K562 (cell line): Measurements from ENCODE around the gene POU3F3. TPM values are rescaled to one million over a fixed set of nuclear protein-coding genes. Genes with fewer than 3 reads are reported as not detected.

Experiments used
- ATAC-seq: fragments of 200-7000 bp; cut with Tn5 transposase; 3 replicates; pipeline ENCODE4 v1.9.1; 2020; ENCODE audit warnings: moderate library complexity
- BruUV-seq: library from RNA; stranded (reverse); fragments of 400-500 nt; replicated peaks from 2 replicates; lab custom pipeline; 2021; lab: Mats Ljungman, UMichigan
- CTCF ChIA-PET: fragments of 300-600 bp; formaldehyde crosslinking; extraction: SDS; loops from one replicate; lab custom pipeline; 2021; ENCODE audit warnings: low intra/inter-chr PET ratio; lab: Yijun Ruan, JAX
- POLR2A ChIA-PET: fragments of 300-600, 350-650 bp; sonication (Branson Sonifier 250); formaldehyde crosslinking; extraction: SDS; loops from one replicate; lab custom pipeline; 2021; ENCODE audit warnings: antibody characterized with exemption, inconsistent platforms; lab: Yijun Ruan, JAX
- DNase-seq, 4 experiments: peaks; one replicate each; pipeline versions ENCODE4 v3.0.0 to v3.0.0-alpha.2; 2011 to 2018; ENCODE audit warnings: low spot score in 3 of 4, mixed read lengths in 3 of 4; ENCODE audit errors: extremely low read depth in 1 of 4
- FAIRE-seq: peaks from 2 replicates; lab custom pipeline; 2011; peaks lifted over from hg19 to GRCh38; lab: Jason Lieb, UNC
- H2AFZ ChIP-seq: 2 replicates; pipeline ENCODE4 v1.6.0; 2011; ENCODE audit warnings: low read depth, low read length, control low read depth, inconsistent platforms
- H3K27ac ChIP-seq: fragments of 200-600 bp; 3 replicates; pipeline ENCODE4 v1.8.0; 2011; ENCODE audit warnings: low read depth, mild to moderate bottlenecking, control low read depth, inconsistent platforms, low read length, moderate library complexity, mixed read lengths; ENCODE audit errors: extremely low read depth
- H3K27me3 ChIP-seq, 2 experiments: fragments of 300-600 bp in 1 of 2; 2 replicates in 1 of 2; 3 replicates in 1 of 2; pipeline versions ENCODE4 v1.6.0 to v1.8.0; 2011; ENCODE audit warnings: inconsistent platforms in 2 of 2, low read length in 2 of 2, mild to moderate bottlenecking in 1 of 2, mixed read lengths in 1 of 2, moderate library complexity in 1 of 2; ENCODE audit not compliant: control insufficient read depth in 2 of 2, insufficient read depth in 2 of 2
- H3K36me3 ChIP-seq: fragments of 300-600 bp; 3 replicates; pipeline ENCODE4 v1.8.0; 2011; ENCODE audit warnings: mild to moderate bottlenecking, low read length, inconsistent platforms; ENCODE audit not compliant: control insufficient read depth, insufficient read depth
- H3K4me1 ChIP-seq, 2 experiments: fragments of 200-600 bp in 1 of 2; replicated peaks in 1 of 2; 2 replicates in 1 of 2; 3 replicates in 1 of 2; pipeline versions ENCODE4 v1.5.1 to v1.8.0; 2011; ENCODE audit warnings: inconsistent platforms in 2 of 2, low read length in 2 of 2, mild to moderate bottlenecking in 1 of 2, mixed read lengths in 1 of 2, moderate library complexity in 1 of 2; ENCODE audit not compliant: control insufficient read depth in 2 of 2, insufficient read depth in 2 of 2
- H3K4me2 ChIP-seq: 2 replicates; pipeline ENCODE4 v1.6.1; 2011; ENCODE audit warnings: low read length, control low read depth, inconsistent platforms, mixed read lengths; ENCODE audit not compliant: insufficient read depth
- H3K4me3 ChIP-seq: fragments of 200-600 bp; sonication (generic), shearing (Covaris generic); 2 replicates; pipeline ENCODE4 v1.5.1; 2016; ENCODE audit warnings: control low read depth, inconsistent platforms
- H3K79me2 ChIP-seq: fragments of 200-600 bp; 3 replicates; pipeline ENCODE4 v1.8.0; 2011; ENCODE audit warnings: low read length, inconsistent platforms; ENCODE audit not compliant: control insufficient read depth, insufficient read depth
- H3K9ac ChIP-seq, 2 experiments: 2 replicates each; pipeline versions ENCODE4 v1.6.0 to v1.6.1; 2011; ENCODE audit warnings: low read depth in 2 of 2, low read length in 2 of 2, control low read depth in 1 of 2, inconsistent platforms in 1 of 2, mild to moderate bottlenecking in 1 of 2, mixed read lengths in 1 of 2; ENCODE audit not compliant: insufficient read depth in 1 of 2
- H3K9me1 ChIP-seq: one replicate; pipeline ENCODE4 v1.6.0; 2011; ENCODE audit warnings: inconsistent platforms, mild to moderate bottlenecking, low read length, moderate library complexity; ENCODE audit not compliant: control insufficient read depth, insufficient read depth
- H3K9me3 ChIP-seq: replicated peaks from 2 replicates; pipeline ENCODE4 v1.5.1; 2011; ENCODE audit warnings: low read depth, low read length, inconsistent platforms; ENCODE audit not compliant: control insufficient read depth, insufficient read depth
- H4K20me1 ChIP-seq: replicated peaks from 2 replicates; pipeline ENCODE4 v1.6.1; 2011; ENCODE audit warnings: low read length, inconsistent platforms, mixed read lengths; ENCODE audit not compliant: control insufficient read depth, insufficient read depth
- CAMTA2 ChIP-seq: fragments of 250-450 bp; sonication (Bioruptor Pico); conservative IDR thresholded peaks from 2 replicates; pipeline ENCODE4 v1.5.1; 2022
- CBFA2T2 ChIP-seq: fragments of 450-650 bp; conservative IDR thresholded peaks from 2 replicates; pipeline ENCODE4 v1.6.1; 2017; ENCODE audit warnings: mild to moderate bottlenecking
- CEBPB ChIP-seq: fragments of 450-650 bp; IDR thresholded peaks from 2 replicates; pipeline ENCODE4 v1.6.1; 2016; ENCODE audit warnings: missing genetic modification characterization, missing compliant biosample characterization
- IFI16 ChIP-seq: fragments of 250-450 bp; sonication (Bioruptor Pico); IDR thresholded peaks from 2 replicates; pipeline ENCODE4 v2.1.2; 2022; ENCODE audit warnings: mild to moderate bottlenecking, inconsistent platforms
- MLX ChIP-seq, 2 experiments: fragments of 450-650 bp in 1 of 2; sonication (generic) in 1 of 2; formaldehyde crosslinking; conservative IDR thresholded peaks; 2 replicates each; pipeline versions ENCODE4 v1.4.0 to v1.8.1; 2020 to 2022; ENCODE audit warnings: mild to moderate bottlenecking in 1 of 2, missing genetic modification reagents in 1 of 2
- MTF1 ChIP-seq: fragments of 250-450 bp; sonication (Bioruptor Pico); IDR thresholded peaks from 2 replicates; pipeline ENCODE4 v1.9.0; 2021; ENCODE audit warnings: moderate library complexity, mild to moderate bottlenecking, inconsistent platforms, borderline replicate concordance
- PREB ChIP-seq: sonication (generic); formaldehyde crosslinking; IDR thresholded peaks from 2 replicates; pipeline ENCODE4 v1.8.1; 2023; ENCODE audit warnings: mild to moderate bottlenecking, missing genetic modification reagents
- SRSF3 ChIP-seq: fragments of 200-400 bp; formaldehyde crosslinking; IDR thresholded peaks from 2 replicates; pipeline ENCODE4 v1.6.1; 2016; ENCODE audit warnings: mild to moderate bottlenecking, low read length, moderate library complexity; ENCODE audit not compliant: insufficient read depth
- STAT5B ChIP-seq: fragments of 250-450 bp; sonication (Bioruptor Pico); IDR thresholded peaks from 2 replicates; pipeline ENCODE4 v1.8.0; 2021; ENCODE audit warnings: mild to moderate bottlenecking, inconsistent platforms
- VEZF1 ChIP-seq: fragments of 200-800 bp; sonication (Bioruptor generic); IDR thresholded peaks from 2 replicates; pipeline ENCODE4 v1.6.1; 2017; ENCODE audit warnings: missing genetic modification characterization, missing compliant biosample characterization
- ZC3H4 ChIP-seq: sonication (generic); formaldehyde crosslinking; IDR thresholded peaks from 2 replicates; pipeline ENCODE4 v1.9.0; 2021; ENCODE audit warnings: missing genetic modification reagents, borderline replicate concordance
- ZNF253 ChIP-seq: fragments of 250-450 bp; sonication (Bioruptor Pico); conservative IDR thresholded peaks from 2 replicates; pipeline ENCODE4 v1.6.1; 2021; ENCODE audit warnings: mild to moderate bottlenecking
- ZZZ3 ChIP-seq: fragments of 450-650 bp; IDR thresholded peaks from 2 replicates; pipeline ENCODE4 v1.6.1; 2016; ENCODE audit warnings: antibody characterized with exemption, mild to moderate bottlenecking, moderate library complexity
- WGBS: fragments of 100-300 bp; shearing (Covaris generic); methylation state at CpG from one replicate; pipeline ENCODE4 v1.1.6; 2016; ENCODE audit warnings: low coverage, mixed read lengths; ENCODE audit not compliant: insufficient coverage; ENCODE audit errors: missing lambda C conversion rate; 5-methylcytosine and 5-hydroxymethylcytosine counted together
- in situ Hi-C: fragments of 300-500 bp; cut with MboI; formaldehyde crosslinking; loops from 4 replicates; pipeline ENCODE4 v1.15.0; 2018; ENCODE audit warnings: inconsistent platforms, mixed read lengths
- intact Hi-C: fragments of 100-400 bp; cut with micrococcal nuclease; formaldehyde crosslinking; loops from 2 replicates; pipeline ENCODE4 v1.14.2; 2022
- polyA plus RNA-seq, 8 experiments: library from polyadenylated mRNA; depleted of rRNA in 4 of 8; stranded (reverse) in 5 of 8; unstranded in 3 of 8; fragments of >200 nt; fragmentation: Nextera tagmentation in 2 of 8; fragmentation: Illumina TruSeq in 1 of 8; extraction: Ambion mirVana in 2 of 8; extraction: Trizol in 1 of 8; gene quantifications; 2 replicates each; pipeline versions ENCODE4 v1.2.1 to v1.2.3, GENCODE V29; 2011 to 2014; ENCODE audit warnings: inconsistent platforms in 1 of 8, missing spikeins in 1 of 8
- total RNA-seq, 7 experiments: library from RNA; depleted of rRNA in 6 of 7; stranded (reverse); fragments of >200 nt in 6 of 7; fragmentation: Illumina TruSeq in 2 of 7; extraction: Trizol in 2 of 7; gene quantifications; 2 replicates each; pipeline versions ENCODE4 v1.2.1 to v1.2.3, GENCODE V29; 2011 to 2021; ENCODE audit warnings: low replicate concordance in 1 of 7

Gene POU3F3
- total and polyA plus RNA-seq, 9 of the 15 experiments (the other 6 are each of a cell fraction or from before 2014, with no cell fraction given) = not detected

GRCh38 chr2:104896446-104896845 is 42.5 kb downstream of the POU3F3 start:
- ChIA-PET POLR2A (no interaction called here), CTCF (no interaction called here)
- Histone ChIP-seq H2AFZ (no peak overlapping the region), H3K9ac (no peak overlapping the region), H3K36me3 (no peaks in the 10 kb centered on the region), H3K4me2 (no peak overlapping the region), H3K9me3 (no peaks in the 10 kb centered on the region), H3K27me3 (peaks cover 3 to 26% of the 10 kb centered on the region in 2 experiments; a peak in 3 of 5 replicates), H3K4me3 (no peak overlapping the region), H3K9me1 (no peaks in the 10 kb centered on the region), H4K20me1 (no peaks in the 10 kb centered on the region), H3K4me1 (no peaks in the 10 kb centered on the region), H3K79me2 (no peaks in the 10 kb centered on the region), H3K27ac (no peak overlapping the region)
- intact Hi-C loops = no loop called here
- WGBS = 0% methylated on average over 8 of the region's 8 CpGs
- no peak for DNase-seq
- in situ Hi-C loops = no loop called here
- no peak for FAIRE-seq
- BruUV-seq = no TSS peak
- no peak for TF ChIP-seq PREB (CRISPR knock-in tag)
- no peak for TF ChIP-seq CEBPB
- no peak for TF ChIP-seq ZNF253 (CRISPR knock-in tag)
- no peak for TF ChIP-seq STAT5B
- no peak for TF ChIP-seq CAMTA2 (CRISPR knock-in tag)
- no peak for TF ChIP-seq ZC3H4 (CRISPR knock-in tag)
- no peak for TF ChIP-seq VEZF1 (CRISPR knock-in tag)
- no peak for TF ChIP-seq MTF1
- TF ChIP-seq MLX (CRISPR knock-in tag; conservative IDR thresholded peaks at IDR 0.05) = no peak
- TF ChIP-seq SRSF3 = no peak
- no peak for TF ChIP-seq CBFA2T2
- no peak for TF ChIP-seq ZZZ3
- no peak for TF ChIP-seq IFI16 (CRISPR knock-in tag)
- no peak for ATAC-seq
